Right ventricle myocardium superior (tissue), 1 donor: ENCODE results near the gene MDK. TPM values are rescaled to one million over a fixed set of nuclear protein-coding genes. Genes with fewer than 3 reads are reported as not detected.

Experiments used
- ATAC-seq: fragments of 200-7000 bp; cut with Tn5 transposase; one replicate; pipeline ENCODE4 v1.9.1; 2020; ENCODE audit warnings: mild to moderate bottlenecking; ENCODE audit not compliant: poor library complexity
- DNase-seq: peaks from one replicate; pipeline ENCODE4 v3.0.0-alpha.2; 2020
- intact Hi-C: fragments of 100-400 bp; cut with DNase I; formaldehyde crosslinking; loops from one replicate; pipeline ENCODE4 v1.11.2; 2022
- total RNA-seq: library from RNA; stranded (reverse); fragmentation: NEBNext Ultra II Directional; extraction: Animal tissue kit (Norgen Biotek cat#: 25700); gene quantifications from one replicate; pipeline ENCODE4 v1.2.1, GENCODE V29; 2021
- donor health status: DM: no; HTN: yes; CAD: no; lungs with severe emphysema.

MDK gene
- total RNA-seq, 1 donor from 2014 or later: 4.7 TPM

- peak; percentile 91 for DNase-seq
- ATAC-seq: peak; percentile 91
- intact Hi-C loops: no loop called here
These were observed 34.4 kb upstream of the MDK start, which contains the start of gene DGKZ for GRCh38 chr11:46346886-46347636. DGKZ (plus strand) TSS chr11:46347463; CDS start chr11:46347660, 197 bp downstream.

- intact Hi-C loops: no loop called here
- ATAC-seq: peak; percentile 1
These were observed 33.7 kb upstream of the MDK start for GRCh38 chr11:46347637-46348311.

GRCh38 chr11:46348566-46349401 lies 32.7 kb upstream of the MDK start:
- intact Hi-C loops: no loop called here
- DNase-seq (no peak), ATAC-seq (peak; percentile 2)

More at GRCh38 chr11:46347637-46348311, 33.7 kb upstream of the MDK start:
- DNase-seq: peak; percentile 61

- no peak for ATAC-seq
- no peak for DNase-seq
- intact Hi-C loops: no loop called here
These were observed 30.8 kb upstream of the MDK start for GRCh38 chr11:46350695-46351094.

- no peak for DNase-seq
- intact Hi-C loops: no loop called here
- ATAC-seq: no peak
These were observed 30.3 kb upstream of the MDK start for GRCh38 chr11:46351148-46351547.

GRCh38 chr11:46351606-46352005 lies 29.9 kb upstream of the MDK start:
- ATAC-seq: peak; percentile 6
- intact Hi-C loops: no loop called here

GRCh38 chr11:46352063-46352841 lies 29.2 kb upstream of the MDK start:
- peak; percentile 64 for DNase-seq
- intact Hi-C loops: no loop called here
- peak; percentile 38 for ATAC-seq

More at GRCh38 chr11:46351606-46352005, 29.9 kb upstream of the MDK start:
- DNase-seq: no peak

- intact Hi-C loops: no loop called here
- ATAC-seq (no peak), DNase-seq (no peak)
These were observed 27.8 kb upstream of the MDK start for GRCh38 chr11:46353698-46354097.

GRCh38 chr11:46356924-46357482 lies 24.5 kb upstream of the MDK start:
- intact Hi-C loops: no loop called here
- no peak for DNase-seq
- ATAC-seq: no peak

- DNase-seq (no peak), ATAC-seq (peak; percentile 1)
- intact Hi-C loops: no loop called here
These were observed 24.0 kb upstream of the MDK start for GRCh38 chr11:46357483-46357936.

GRCh38 chr11:46359953-46360352 lies 21.5 kb upstream of the MDK start:
- intact Hi-C loops: no loop called here
- ATAC-seq (no peak), DNase-seq (no peak)

- ATAC-seq (no peak), DNase-seq (no peak)
- intact Hi-C loops: no loop called here
These were observed 20.6 kb upstream of the MDK start for GRCh38 chr11:46360878-46361277.

GRCh38 chr11:46361283-46362155 lies 19.9 kb upstream of the MDK start:
- peak; percentile 82 for ATAC-seq
- intact Hi-C loops: no loop called here
- peak; percentile 82 for DNase-seq

GRCh38 chr11:46362156-46363030 lies 19.1 kb upstream of the MDK start:
- DNase-seq: no peak
- intact Hi-C loops: no loop called here
- peak; percentile 3 for ATAC-seq

- ATAC-seq: peak; percentile 43
- intact Hi-C loops: no loop called here
These were observed 18.4 kb upstream of the MDK start for GRCh38 chr11:46363031-46363407.

GRCh38 chr11:46363455-46364005 lies 17.9 kb upstream of the MDK start:
- intact Hi-C loops: no loop called here
- peak; percentile 71 for DNase-seq
- ATAC-seq: peak; percentile 50

More at GRCh38 chr11:46363031-46363407, 18.4 kb upstream of the MDK start:
- DNase-seq: peak; percentile 84
